Measurements from ENCODE around the gene SCN1A.

DNA sequence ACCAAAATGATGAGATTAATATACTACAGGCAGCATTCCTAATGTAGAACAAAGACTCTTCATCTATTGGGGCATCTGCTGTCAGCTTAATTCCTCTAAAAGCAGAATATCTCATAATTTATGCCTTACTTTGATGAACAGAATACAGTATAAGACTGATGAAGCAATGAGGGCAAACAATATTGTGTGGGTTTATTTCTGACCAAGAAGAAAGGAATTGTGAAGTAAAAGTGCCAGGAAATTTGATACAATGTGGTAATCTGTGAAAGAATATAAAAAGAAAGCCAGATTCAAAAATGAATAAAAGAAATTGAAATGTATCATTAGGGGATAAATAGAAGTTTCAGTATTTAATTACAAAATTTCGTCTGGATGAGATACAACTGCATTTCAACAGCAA lies 95.5 kb downstream of the SCN1A start:
- no peak for TF ChIP-seq POLR2A (IDR thresholded peaks at IDR 0.05)
- TF ChIP-seq, protein P1, sequence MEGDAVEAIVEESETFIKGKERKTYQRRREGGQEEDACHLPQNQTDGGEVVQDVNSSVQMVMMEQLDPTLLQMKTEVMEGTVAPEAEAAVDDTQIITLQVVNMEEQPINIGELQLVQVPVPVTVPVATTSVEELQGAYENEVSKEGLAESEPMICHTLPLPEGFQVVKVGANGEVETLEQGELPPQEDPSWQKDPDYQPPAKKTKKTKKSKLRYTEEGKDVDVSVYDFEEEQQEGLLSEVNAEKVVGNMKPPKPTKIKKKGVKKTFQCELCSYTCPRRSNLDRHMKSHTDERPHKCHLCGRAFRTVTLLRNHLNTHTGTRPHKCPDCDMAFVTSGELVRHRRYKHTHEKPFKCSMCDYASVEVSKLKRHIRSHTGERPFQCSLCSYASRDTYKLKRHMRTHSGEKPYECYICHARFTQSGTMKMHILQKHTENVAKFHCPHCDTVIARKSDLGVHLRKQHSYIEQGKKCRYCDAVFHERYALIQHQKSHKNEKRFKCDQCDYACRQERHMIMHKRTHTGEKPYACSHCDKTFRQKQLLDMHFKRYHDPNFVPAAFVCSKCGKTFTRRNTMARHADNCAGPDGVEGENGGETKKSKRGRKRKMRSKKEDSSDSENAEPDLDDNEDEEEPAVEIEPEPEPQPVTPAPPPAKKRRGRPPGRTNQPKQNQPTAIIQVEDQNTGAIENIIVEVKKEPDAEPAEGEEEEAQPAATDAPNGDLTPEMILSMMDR (IDR thresholded peaks at IDR 0.05), result no peak

Data from tibial nerve (tissue), 3 donors.